ENCODE measurements around the gene SMARCA2.

GRCh38 chr9:1995084-1995483, 20.1 kb upstream of the SMARCA2 start:
- TF ChIP-seq CTCF (IDR thresholded peaks at IDR 0.05) = no peak
- TF ChIP-seq ZFX (IDR thresholded peaks at IDR 0.05; ENCODE audit: borderline replicate concordance) = no peak
